GM18951 (cell line): ENCODE results near the gene SIDT1.

Experiments
- POLR2A ChIP-seq: IDR thresholded peaks from 4 replicates; pipeline ENCODE4 v1.6.1; 2011; ENCODE audit warnings: mild to moderate bottlenecking; ENCODE audit not compliant: insufficient read length, insufficient read depth; ENCODE audit errors: extremely low read depth
- in situ Hi-C: fragments of 300-500 bp; cut with MboI; formaldehyde crosslinking; loops from one replicate; pipeline ENCODE4 v1.12.0; 2022; ENCODE audit warnings: low sequenced_read_pairs, mixed read lengths, inconsistent platforms; ENCODE audit not compliant: unreplicated experiment

SIDT1 gene

GRCh38 chr3:113556946-113557335, 24.6 kb downstream of the SIDT1 start:
- no peak for TF ChIP-seq POLR2A
- in situ Hi-C loops, result no loop called here

DNA sequence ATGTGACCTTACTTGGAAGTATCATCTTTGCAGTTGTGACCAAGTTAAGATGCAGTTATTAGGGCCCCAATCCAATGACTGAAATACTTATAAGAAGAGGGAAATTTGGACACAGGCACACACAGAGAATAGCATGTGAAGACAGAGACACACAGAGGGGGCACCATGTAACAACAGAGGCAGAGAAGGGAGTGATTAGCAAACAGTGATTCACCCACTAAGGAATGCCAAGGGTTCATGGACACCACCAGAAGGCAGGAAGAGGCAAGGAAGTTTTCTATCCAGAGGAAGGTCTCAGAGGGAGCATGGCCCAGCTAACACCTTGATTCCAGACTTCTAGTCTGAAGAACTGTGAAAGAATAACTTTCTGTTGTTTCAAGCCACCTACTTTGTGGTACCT, 25.0 kb downstream of the SIDT1 start:
- no peak for TF ChIP-seq POLR2A
- in situ Hi-C loops, result no loop called here

GRCh38 chr3:113559009-113559408, 26.7 kb downstream of the SIDT1 start:
- in situ Hi-C loops, result no loop called here
- TF ChIP-seq POLR2A, result no peak

GRCh38 chr3:113560271-113560670, 27.9 kb downstream of the SIDT1 start:
- in situ Hi-C loops, result no loop called here
- no peak for TF ChIP-seq POLR2A

DNA sequence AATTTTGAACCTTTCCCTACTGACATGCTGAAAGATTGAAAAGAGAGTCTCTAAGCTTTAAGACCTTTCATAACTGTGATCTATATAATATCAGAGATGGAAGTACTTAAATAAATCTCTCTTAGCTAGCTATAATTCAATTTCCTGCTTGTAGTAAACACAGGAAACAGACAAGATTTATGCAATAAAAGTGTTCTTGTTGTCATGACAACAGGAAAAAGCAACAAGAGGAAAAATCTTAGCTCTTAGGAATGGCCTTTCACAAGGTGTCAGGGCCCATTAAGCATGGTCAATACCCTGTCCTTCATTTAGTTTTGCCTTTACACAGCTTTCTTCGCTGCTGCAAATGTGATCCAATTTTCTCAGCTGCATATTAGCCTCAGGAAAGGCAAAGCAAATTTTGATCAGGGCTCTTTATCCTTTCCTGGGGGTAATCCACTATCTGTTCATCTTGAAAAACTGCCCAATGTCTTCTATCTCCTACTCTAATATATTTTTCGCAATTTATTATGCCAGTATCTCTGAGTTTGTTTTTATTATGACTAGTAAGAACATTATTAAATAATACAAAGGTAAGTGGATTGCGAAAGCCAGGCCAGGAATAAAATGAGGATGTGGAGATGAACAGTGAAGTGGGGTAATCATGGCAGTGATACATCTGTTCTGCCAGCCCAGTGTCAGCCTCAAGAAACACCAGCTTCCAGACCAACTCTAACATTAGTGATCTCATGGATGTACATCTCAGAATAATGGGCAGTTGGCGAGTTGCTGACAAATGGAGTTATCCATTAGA, 28.7 kb downstream of the SIDT1 start:
- no peak for TF ChIP-seq POLR2A
- in situ Hi-C loops, result no loop called here

GRCh38 chr3:113565555-113565954, 33.2 kb downstream of the SIDT1 start:
- TF ChIP-seq POLR2A, result no peak
- in situ Hi-C loops, result no loop called here

DNA sequence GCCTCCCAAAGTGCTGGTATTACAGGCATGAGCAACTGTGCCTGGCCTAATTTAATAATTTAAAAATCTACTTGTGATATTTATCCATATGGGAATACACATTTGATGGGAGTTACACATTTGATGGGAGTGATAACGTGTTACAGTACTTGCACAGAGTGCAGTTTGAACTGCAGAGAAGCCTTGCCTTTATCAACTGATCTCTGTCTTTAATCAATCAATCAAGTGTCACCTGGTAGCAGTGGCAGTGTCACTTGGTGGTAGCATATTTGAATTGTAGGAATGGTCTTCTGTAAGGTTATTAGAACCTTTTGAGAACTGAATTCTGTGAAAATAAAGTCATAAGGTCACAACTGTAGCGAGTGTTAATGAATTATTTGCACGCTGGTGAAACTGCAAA, 37.8 kb downstream of the SIDT1 start:
- in situ Hi-C loops, result no loop called here
- TF ChIP-seq POLR2A, result no peak

DNA sequence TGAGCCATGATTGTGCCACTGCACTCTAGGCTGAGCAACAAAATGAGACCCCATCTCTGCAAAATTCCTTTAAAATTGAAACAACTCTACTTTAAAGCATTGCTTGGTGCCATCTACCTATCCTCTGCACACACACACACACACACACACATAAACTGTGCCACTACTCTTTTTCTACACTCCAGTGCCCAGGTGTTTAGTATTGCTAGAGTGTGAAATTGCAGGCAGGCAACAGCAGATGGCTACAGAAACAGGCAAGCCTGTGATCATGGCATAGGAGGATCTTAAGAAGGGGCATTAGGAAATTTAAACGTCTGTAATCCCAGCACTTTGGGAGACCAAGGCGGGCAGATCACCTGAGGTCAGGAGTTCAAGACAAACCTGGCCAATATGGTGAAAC, 39.0 kb downstream of the SIDT1 start:
- no peak for TF ChIP-seq POLR2A
- in situ Hi-C loops, result no loop called here

DNA sequence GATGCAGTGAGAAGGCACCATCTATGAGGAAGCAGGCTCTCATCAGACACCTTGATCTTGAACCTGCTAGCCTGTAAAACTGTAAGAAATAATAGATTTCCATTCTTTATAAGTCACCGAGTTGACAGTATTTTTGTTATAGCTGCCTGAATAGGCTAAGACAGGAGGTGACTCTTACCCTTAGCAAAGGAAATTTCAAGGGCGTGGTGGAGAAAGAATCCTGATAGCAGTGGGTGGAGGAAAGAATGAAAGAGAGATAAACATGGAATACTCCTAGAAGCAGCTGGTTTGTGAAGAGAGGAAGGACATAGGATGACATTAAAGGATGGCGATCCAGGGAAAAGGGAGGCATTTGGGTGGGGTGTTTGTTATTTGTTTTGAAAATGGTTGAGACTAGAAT, 41.4 kb downstream of the SIDT1 start:
- TF ChIP-seq POLR2A, result no peak
- in situ Hi-C loops, result no loop called here

- TF ChIP-seq POLR2A, result no peak
- in situ Hi-C loops, result no loop called here
These were observed 41.9 kb downstream of the SIDT1 start for GRCh38 chr3:113574213-113574612.

- TF ChIP-seq POLR2A, result no peak
- in situ Hi-C loops, result no loop called here
These were observed 42.9 kb downstream of the SIDT1 start for GRCh38 chr3:113575206-113575605.

- in situ Hi-C loops, result no loop called here
- TF ChIP-seq POLR2A, result no peak
These were observed 52.9 kb downstream of the SIDT1 start for GRCh38 chr3:113585228-113585627.

DNA sequence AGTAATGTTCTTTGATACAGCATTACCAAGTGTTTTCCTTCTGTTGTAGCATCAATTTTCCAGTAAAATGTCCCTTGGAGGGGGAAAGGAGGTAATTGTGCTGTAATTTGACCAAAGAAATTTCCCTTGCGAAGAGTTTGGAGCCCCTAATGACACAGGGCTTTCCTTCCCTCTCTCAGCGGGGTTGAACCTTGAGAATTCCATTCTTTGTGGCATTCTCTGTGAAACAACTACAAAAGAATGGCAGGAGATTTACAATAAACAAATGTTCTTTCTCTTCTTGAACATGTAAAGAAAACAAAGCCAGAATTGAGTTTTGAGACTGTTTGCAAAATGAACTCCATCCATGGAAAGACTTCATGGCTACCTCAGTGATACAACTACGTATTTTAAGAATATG, 53.4 kb downstream of the SIDT1 start:
- in situ Hi-C loops, result no loop called here
- TF ChIP-seq POLR2A, result no peak

- TF ChIP-seq POLR2A, result no peak
- in situ Hi-C loops, result no loop called here
These were observed 56.5 kb downstream of the SIDT1 start for GRCh38 chr3:113588806-113589205.

DNA sequence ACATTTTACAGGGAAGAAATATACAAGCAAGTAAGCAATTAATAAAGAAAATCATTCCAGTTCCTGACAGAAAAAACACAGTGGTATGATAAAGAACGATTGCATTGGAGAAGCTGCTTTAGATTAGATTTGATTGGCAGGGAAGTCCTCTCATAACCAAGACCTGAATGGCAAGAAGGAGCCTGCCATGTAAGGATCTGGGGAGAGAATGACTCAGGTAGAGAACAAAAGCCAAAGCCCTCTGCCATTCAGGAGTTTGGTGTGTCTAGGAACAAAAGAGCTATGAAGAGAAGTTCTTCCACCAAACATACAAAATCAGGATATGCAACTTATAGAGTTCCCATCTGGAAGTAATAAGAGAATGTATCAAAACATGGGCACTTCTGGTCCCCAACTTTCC, 57.6 kb downstream of the SIDT1 start:
- in situ Hi-C loops, result no loop called here
- no peak for TF ChIP-seq POLR2A
